SK-N-SH (cell line): ENCODE data around the gene LSM8.

Source experiments
- CHD2 ChIP-seq: fragments of 150-350 bp; IDR thresholded peaks from 2 replicates; pipeline ENCODE4 v1.6.1; 2018; ENCODE audit warnings: low read length; ENCODE audit not compliant: partially characterized antibody
- FOXJ3 ChIP-seq: sonication (generic); formaldehyde crosslinking; IDR thresholded peaks from 2 replicates; pipeline ENCODE4 v1.5.1; 2020; ENCODE audit warnings: mild to moderate bottlenecking, missing genetic modification reagents
- POLR2AphosphoS5 ChIP-seq: IDR thresholded peaks from 2 replicates; pipeline ENCODE4 v1.6.1; 2012; ENCODE audit warnings: low read depth, low read length
- TF ChIP-seq, protein P1 (sequence below): fragments of 200-600 bp; sonication (generic); IDR thresholded peaks from 2 replicates; pipeline ENCODE4 v1.6.1; 2017; ENCODE audit warnings: antibody characterized with exemption, mild to moderate bottlenecking, moderate library complexity

DNA sequence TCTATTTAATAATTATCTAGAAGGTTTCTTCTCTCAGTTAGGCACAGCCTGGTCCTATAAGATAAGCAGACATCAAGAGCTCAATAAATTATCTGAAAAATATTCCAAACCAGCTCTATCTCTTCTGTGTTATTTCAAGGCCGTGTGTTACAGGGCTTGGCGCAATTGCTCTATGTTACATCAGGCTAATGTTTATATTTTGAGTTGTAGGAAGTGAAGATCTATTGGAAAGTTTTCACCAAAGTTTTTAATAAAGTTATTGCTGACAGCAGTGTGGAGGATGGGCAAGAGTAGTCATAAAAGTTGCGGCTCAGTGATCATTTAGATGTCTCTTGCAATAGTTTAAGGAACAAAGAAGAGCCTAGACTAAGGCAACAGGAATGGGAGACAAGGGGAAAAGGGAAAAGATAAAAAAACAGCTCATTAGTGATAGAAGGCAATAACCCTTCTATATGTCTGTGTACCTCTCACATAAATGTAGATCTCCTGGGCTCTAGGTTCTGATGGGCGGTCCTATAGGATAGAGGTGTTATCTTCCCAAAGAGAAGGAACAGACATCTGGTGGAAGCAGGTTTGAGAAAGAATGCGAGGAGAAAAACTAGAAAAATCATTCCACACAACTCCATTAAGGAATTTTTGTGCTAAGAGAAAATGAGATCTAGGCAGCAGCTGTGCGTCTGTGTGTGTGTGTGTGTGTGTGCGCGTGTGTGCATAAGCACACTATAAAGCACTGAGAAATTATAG is 34.6 kb downstream of the LSM8 start:
- TF ChIP-seq FOXJ3 (CRISPR knock-in tag) = no peak
- TF ChIP-seq, protein P1, sequence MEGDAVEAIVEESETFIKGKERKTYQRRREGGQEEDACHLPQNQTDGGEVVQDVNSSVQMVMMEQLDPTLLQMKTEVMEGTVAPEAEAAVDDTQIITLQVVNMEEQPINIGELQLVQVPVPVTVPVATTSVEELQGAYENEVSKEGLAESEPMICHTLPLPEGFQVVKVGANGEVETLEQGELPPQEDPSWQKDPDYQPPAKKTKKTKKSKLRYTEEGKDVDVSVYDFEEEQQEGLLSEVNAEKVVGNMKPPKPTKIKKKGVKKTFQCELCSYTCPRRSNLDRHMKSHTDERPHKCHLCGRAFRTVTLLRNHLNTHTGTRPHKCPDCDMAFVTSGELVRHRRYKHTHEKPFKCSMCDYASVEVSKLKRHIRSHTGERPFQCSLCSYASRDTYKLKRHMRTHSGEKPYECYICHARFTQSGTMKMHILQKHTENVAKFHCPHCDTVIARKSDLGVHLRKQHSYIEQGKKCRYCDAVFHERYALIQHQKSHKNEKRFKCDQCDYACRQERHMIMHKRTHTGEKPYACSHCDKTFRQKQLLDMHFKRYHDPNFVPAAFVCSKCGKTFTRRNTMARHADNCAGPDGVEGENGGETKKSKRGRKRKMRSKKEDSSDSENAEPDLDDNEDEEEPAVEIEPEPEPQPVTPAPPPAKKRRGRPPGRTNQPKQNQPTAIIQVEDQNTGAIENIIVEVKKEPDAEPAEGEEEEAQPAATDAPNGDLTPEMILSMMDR = no peak
- TF ChIP-seq POLR2AphosphoS5 = no peak
- TF ChIP-seq CHD2 = no peak
